Stimulated activated naive CD4-positive, alpha-beta T cell (primary cell): ENCODE measurements around the gene MRPS6.
A peak's percentile ranks its signal among the peaks of the same experiment; 100 is the strongest.

Source experiments
- DNase-seq, 6 experiments: peaks; one replicate each; lab custom pipeline; 2025; lab: John Stamatoyannopoulos, UW

Gene MRPS6

GRCh38 chr21:34071683-34072082 lies 1.7 kb upstream of the MRPS6 start:
- no peak for DNase-seq

- DNase-seq, result peak in 3 of 6 experiments; percentile 21 to 40 (median 25)
These were observed 990 bp upstream of the MRPS6 start for GRCh38 chr21:34072145-34073031.

GRCh38 chr21:34073749-34074282 lies 438 bp downstream of the MRPS6 start:
- DNase-seq, result peak in 2 of 6 experiments; percentile 33 to 43

- peak in 2 of 6 experiments; percentile 4 to 24 for DNase-seq
These were observed 1.1 kb downstream of the MRPS6 start for GRCh38 chr21:34074283-34075090.

GRCh38 chr21:34075091-34075425 lies 1.7 kb downstream of the MRPS6 start:
- DNase-seq, result no peak

- DNase-seq, result peak in 1 of 6 experiments; percentile 7
These were observed 2.6 kb downstream of the MRPS6 start for GRCh38 chr21:34075760-34076660.

GRCh38 chr21:34076835-34077234 lies 3.5 kb downstream of the MRPS6 start:
- DNase-seq, result no peak

- no peak for DNase-seq
These were observed 4.5 kb downstream of the MRPS6 start for GRCh38 chr21:34077888-34078287.

- DNase-seq, result peak in 2 of 6 experiments; percentile 5 to 21
These were observed 5.5 kb downstream of the MRPS6 start for GRCh38 chr21:34078915-34079314.

GRCh38 chr21:34080710-34081109 lies 7.3 kb downstream of the MRPS6 start:
- no peak for DNase-seq

GRCh38 chr21:34082769-34083168 lies 9.4 kb downstream of the MRPS6 start:
- DNase-seq, result no peak

- DNase-seq, result no peak
These were observed 10.0 kb downstream of the MRPS6 start for GRCh38 chr21:34083357-34083756.

GRCh38 chr21:34085129-34085528 lies 11.8 kb downstream of the MRPS6 start:
- DNase-seq, result no peak

- peak in 1 of 6 experiments; percentile 13 for DNase-seq
These were observed 13.5 kb downstream of the MRPS6 start for GRCh38 chr21:34086887-34087306.

GRCh38 chr21:34088752-34089151 lies 15.4 kb downstream of the MRPS6 start:
- no peak for DNase-seq

- no peak for DNase-seq
These were observed 17.7 kb downstream of the MRPS6 start for GRCh38 chr21:34091032-34091431.

GRCh38 chr21:34091607-34092006 lies 18.2 kb downstream of the MRPS6 start:
- no peak for DNase-seq

- DNase-seq, result peak in 2 of 6 experiments; percentile 7 to 9
These were observed 19.0 kb downstream of the MRPS6 start for GRCh38 chr21:34092262-34092921.

- no peak for DNase-seq
These were observed 19.7 kb downstream of the MRPS6 start for GRCh38 chr21:34093083-34093482.

GRCh38 chr21:34094949-34095348 lies 21.6 kb downstream of the MRPS6 start:
- DNase-seq, result no peak

- DNase-seq, result no peak
These were observed 24.1 kb downstream of the MRPS6 start for GRCh38 chr21:34097442-34097841.
